Measurements from ENCODE around the gene ZNF423.

- TF ChIP-seq POLR2AphosphoS5 (IDR thresholded peaks at IDR 0.05) (peak in 2 of 3 donors; percentile 61 to 68), POLR2A (IDR thresholded peaks at IDR 0.05) (no peak)
These were observed 363.8 kb downstream of the ZNF423 start for GRCh38 chr16:49491771-49492761.
